Measurements from ENCODE around the gene PRDM12. TPM values are rescaled to one million over a fixed set of nuclear protein-coding genes. Genes with fewer than 3 reads are reported as not detected.

The PRDM12 gene
- total RNA-seq, 2 experiments from 2014 or later, result not detected

DNA sequence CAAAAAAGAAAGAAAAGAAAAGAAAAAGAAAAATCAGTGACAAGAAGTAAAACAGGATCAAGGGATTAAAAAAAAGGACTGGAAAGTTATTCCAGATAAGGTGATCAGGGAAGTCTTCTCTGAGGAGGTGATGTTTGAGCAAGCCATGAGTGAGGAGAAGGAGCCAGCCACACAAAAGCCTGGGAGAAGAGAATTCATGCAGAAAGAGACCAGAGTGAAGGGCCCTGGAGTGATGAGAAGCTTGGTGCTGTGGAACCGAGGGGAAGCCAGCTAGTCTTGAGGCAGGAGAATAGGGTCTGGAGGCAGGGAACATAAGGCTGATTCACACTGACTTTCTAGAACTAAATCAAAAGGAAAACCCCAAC lies 25.2 kb downstream of the PRDM12 start:
- Mint-ChIP-seq H3K27me3 (peaks cover 4% of the 10 kb centered on the region), H3K9me3 (peaks cover 1% of the 10 kb centered on the region), H3K4me3 (no peak overlapping the region), H3K4me1 (peaks cover 10% of the 10 kb centered on the region), H3K27ac (no peak overlapping the region), H3K36me3 (peaks cover 8% of the 10 kb centered on the region)
- DNase-seq, result no peak

DNA sequence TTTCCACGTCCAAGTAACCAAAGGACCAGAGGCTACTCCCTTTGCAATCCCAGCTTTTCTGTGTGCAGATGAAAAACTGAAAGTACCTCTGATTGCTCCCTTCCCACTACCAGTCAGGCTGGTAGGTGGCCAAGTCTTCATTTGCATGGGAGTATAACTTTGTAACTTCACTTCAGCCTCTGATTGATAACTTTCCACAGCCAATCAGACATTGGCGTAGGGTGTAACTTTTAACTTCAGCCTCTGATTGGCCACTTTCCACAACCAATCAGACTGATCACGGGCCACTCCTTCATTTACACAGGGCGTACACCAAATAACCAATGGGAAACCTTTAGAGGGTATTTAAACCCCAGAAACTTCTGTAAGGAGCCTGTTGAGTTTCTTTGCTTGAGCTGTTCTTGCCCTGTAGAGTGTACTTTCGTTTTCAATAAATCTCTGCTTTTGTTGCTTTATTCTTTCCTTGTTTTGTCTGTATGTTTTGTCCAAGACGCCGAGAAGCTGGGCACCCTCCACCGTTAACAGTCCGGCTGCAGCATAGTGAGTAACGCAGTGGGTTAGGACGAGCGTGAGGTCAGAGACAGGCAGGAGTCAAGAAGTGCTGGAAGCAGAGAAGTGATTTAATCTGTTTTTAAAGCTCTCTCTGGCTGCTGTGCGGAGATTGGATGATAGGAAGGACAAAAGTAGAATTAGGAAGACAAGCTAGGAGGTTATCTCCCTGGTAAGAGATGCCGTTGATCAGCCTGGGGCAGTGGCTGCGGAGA lies 25.7 kb downstream of the PRDM12 start:
- Mint-ChIP-seq H3K4me1 (peaks cover 13% of the 10 kb centered on the region), H3K36me3 (peaks cover 13% of the 10 kb centered on the region), H3K27ac (no peak overlapping the region), H3K9me3 (peaks cover 1% of the 10 kb centered on the region), H3K27me3 (peaks cover 4% of the 10 kb centered on the region), H3K4me3 (no peak overlapping the region)
- DNase-seq, result no peak

DNA sequence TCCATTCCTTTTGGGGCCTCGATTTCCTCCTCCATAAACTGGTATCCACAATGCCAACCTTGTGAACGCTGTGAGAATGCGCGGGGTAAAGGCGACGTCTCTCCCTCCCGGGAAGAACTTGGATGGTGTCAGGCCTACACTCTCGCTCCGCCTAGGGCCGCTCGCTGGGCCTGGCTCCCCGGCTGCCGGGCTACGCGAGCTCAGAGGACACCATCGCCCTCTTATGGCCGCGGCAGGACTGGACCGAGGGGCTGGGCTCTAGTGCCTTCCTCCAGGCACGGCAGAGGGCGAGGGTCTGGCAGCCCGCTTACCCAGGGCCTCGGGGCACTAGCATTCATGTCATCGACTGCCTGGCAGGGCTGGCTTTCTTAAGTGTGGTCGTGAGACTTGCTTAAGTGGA lies 27.9 kb downstream of the PRDM12 start:
- Mint-ChIP-seq H3K9me3 (peaks cover 1% of the 10 kb centered on the region), H3K27ac (peak overlapping the region; percentile 14), H3K27me3 (peaks cover 4% of the 10 kb centered on the region), H3K4me3 (peak overlapping the region; percentile 96), H3K4me1 (peaks cover 25% of the 10 kb centered on the region), H3K36me3 (peaks cover 31% of the 10 kb centered on the region)
- peak; percentile 40 for DNase-seq

DNA sequence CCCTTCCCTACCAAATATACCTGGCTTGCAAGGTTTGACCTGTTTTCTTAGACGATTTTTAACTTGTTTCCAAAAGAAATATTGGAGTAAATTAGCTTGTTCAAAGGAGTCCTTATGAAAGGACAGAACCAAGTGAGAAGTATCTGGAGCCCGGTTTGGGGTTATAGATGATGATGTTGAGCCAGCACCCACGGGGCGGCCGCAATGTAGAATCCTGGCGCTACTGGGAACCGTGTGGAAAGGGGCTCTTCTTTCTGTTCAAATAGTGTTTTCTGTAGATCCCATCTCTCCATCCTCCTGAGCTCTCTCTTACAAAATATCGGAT lies 28.7 kb downstream of the PRDM12 start:
- DNase-seq, result no peak
- Mint-ChIP-seq H3K4me1 (peaks cover 26% of the 10 kb centered on the region), H3K27ac (peak overlapping the region; percentile 88), H3K27me3 (peaks cover 2% of the 10 kb centered on the region), H3K36me3 (peaks cover 33% of the 10 kb centered on the region), H3K4me3 (peak overlapping the region; percentile 96), H3K9me3 (peaks cover 1% of the 10 kb centered on the region)

DNA sequence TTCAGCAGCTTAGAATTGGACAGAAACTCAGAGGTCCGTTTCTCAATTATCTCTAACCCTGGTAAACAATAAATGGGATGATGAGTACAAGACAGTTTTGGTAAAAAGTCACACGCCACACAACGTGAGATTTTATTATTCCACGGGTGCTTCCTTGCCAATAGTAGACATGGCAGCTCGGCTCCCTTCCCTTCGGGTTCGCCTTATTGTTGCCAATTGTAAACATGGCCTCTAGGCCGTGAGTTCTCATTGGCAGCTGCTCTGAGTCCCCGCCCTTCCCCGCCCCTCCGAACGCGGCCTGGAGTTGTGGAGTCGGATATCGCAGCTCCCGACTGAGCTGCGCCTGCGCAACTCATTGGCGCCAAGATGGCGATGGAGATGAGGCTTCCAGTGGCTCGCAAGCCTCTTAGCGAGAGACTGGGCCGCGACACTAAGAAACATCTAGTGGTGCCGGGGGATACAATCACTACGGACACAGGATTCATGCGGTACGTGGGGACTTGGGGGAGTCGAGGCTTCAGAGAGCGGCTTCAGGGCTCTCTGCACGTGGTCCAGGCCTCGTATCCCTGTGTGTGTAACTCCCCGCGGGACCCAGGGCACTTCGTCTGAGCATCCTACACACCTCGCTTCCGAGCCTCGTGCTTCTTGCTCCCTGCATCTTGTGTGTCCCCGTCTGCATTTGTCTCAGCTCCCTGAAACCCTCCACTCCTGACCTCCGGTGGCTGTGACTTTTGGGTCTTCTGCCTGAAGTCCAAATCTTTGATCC lies 29.2 kb downstream of the PRDM12 start, which contains the start of gene EXOSC2:
EXOSC2 (plus strand) TSS at position 355 of the 766 bp plus-strand sequence; CDS start at position 367, 12 bp downstream.
- peaks cover 25% of the 10 kb centered on the region for H3K4me1 Mint-ChIP-seq
- DNase-seq, result peak; percentile 92
- H3K27ac Mint-ChIP-seq, result peak within 1 kb of the TSS; percentile 96
- H3K4me3 Mint-ChIP-seq, result peak within 1 kb of the TSS; percentile 96
- H3K27me3 Mint-ChIP-seq, result no peaks in the 10 kb centered on the region
- peaks cover 1% of the 10 kb centered on the region for H3K9me3 Mint-ChIP-seq
- H3K36me3 Mint-ChIP-seq, result peaks cover 33% of the 10 kb centered on the region

DNA sequence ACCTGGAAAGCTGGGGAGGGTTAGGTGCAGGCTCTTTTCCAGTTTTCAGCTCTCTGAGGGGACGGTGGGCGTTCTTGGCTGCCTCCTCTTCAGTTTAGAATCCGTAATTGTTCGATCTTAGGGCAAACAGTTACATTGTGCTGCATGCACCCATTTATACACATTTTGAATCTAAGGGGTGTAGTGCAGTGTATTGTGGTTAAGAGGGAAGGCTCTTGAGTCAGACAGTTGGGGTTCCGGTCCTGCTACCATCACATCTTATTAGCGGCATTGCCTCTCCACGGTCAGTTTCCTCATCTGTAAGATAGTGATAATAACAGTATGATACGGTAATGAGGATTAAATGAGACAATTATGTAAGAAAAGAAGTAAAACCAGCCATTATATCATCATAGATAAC lies 29.8 kb downstream of the PRDM12 start:
- Mint-ChIP-seq H3K27ac (peak overlapping the region; percentile 96), H3K9me3 (peaks cover 1% of the 10 kb centered on the region), H3K4me3 (peak overlapping the region; percentile 96), H3K27me3 (no peaks in the 10 kb centered on the region), H3K4me1 (peaks cover 28% of the 10 kb centered on the region), H3K36me3 (peaks cover 36% of the 10 kb centered on the region)
- no peak for DNase-seq

DNA sequence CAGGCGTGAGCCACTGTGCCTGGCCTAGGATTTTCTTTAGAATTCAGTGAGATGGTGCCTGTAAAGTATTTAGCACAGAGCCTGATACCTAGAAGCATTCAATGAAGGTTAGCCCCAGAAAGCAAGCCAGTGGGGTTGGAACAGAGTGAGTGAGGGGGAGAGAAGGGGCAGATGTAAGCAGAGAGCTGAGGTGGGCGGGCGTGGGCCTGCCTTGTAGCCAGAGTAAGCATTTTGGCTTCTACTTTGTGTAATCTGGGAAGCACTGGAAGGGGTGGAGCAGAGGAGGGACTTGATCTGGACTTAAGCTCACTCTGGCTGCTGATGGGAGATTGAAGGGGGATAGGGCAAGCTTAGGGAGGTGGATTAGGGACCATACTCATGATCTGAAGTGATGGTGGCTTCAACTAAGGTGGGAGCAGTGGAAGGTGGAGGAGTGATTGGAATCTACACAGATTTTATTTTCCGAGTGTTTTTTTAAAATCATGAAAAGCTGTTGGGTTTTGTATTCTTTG lies 31.8 kb downstream of the PRDM12 start:
- Mint-ChIP-seq H3K27me3 (no peaks in the 10 kb centered on the region), H3K27ac (no peak overlapping the region), H3K9me3 (peaks cover 1% of the 10 kb centered on the region), H3K4me1 (peaks cover 28% of the 10 kb centered on the region), H3K4me3 (peak overlapping the region; percentile 19), H3K36me3 (peaks cover 36% of the 10 kb centered on the region)
- DNase-seq, result no peak

DNA sequence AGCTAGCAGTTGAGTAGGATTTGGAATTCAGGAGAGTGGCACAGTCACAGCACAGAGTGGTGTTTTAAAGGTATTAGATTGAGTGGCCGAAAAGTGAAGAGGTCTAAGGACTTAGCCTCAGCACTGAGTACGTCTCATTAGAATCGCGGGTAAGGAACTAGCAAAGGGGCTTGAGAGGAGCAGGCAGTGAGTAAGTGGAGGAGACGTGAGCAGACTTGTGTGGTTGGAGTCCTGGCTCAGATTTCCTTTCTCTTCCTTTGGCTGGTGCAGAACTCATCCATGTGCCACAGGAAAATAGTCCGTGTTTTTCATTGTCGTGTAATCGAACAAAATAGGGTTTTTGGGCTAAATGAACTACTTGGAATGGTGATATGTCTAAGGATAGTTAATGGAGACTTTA lies 32.6 kb downstream of the PRDM12 start:
- Mint-ChIP-seq H3K9me3 (peaks cover 1% of the 10 kb centered on the region), H3K27me3 (no peaks in the 10 kb centered on the region), H3K4me3 (no peak overlapping the region), H3K4me1 (peaks cover 28% of the 10 kb centered on the region), H3K36me3 (peaks cover 37% of the 10 kb centered on the region), H3K27ac (no peak overlapping the region)
- no peak for DNase-seq

DNA sequence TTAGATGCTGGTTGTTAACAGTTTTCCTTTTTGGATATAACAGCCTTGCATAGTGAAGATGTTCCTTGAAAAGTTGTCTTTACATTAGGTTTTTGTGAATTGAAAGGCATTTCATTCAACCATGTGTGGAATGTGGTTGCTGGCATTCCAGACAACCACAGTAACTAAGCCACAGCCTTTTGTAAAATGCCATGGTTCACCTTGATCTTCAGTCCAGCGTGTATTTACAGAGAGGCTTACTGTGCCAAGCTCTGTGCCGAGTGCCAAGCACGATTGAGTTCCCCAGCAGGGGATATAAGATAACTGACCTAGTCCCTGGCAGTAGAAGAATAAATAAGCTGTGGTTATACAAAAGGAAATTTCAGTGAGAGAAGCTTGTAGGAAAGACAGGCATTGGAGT lies 34.1 kb downstream of the PRDM12 start:
- Mint-ChIP-seq H3K4me1 (peaks cover 23% of the 10 kb centered on the region), H3K4me3 (no peak overlapping the region), H3K9me3 (no peaks in the 10 kb centered on the region), H3K36me3 (peaks cover 45% of the 10 kb centered on the region), H3K27ac (no peak overlapping the region), H3K27me3 (no peaks in the 10 kb centered on the region)
- no peak for DNase-seq

DNA sequence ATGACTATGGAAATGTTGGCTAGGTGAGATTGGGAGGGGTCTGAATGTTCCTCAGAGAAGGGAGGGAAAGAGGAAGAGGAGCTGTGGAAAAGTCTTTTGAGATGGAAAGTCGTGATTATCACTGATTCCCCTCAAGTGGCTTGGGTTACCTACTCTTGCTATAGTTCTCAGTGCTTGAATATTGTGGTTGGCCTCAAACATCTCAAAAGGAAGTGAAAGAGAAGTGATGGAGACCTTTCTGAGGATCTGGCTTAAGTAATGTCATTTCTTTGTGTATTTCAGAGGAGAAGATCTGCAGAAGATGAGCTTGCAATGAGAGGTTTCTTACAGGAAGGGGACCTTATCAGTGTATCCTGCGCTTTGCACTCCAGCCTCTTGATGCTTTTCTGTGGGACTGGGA lies 34.7 kb downstream of the PRDM12 start:
- Mint-ChIP-seq H3K27ac (no peak overlapping the region), H3K36me3 (peaks cover 49% of the 10 kb centered on the region), H3K4me3 (no peak overlapping the region), H3K4me1 (peaks cover 23% of the 10 kb centered on the region), H3K9me3 (no peaks in the 10 kb centered on the region), H3K27me3 (no peaks in the 10 kb centered on the region)
- DNase-seq, result no peak

DNA sequence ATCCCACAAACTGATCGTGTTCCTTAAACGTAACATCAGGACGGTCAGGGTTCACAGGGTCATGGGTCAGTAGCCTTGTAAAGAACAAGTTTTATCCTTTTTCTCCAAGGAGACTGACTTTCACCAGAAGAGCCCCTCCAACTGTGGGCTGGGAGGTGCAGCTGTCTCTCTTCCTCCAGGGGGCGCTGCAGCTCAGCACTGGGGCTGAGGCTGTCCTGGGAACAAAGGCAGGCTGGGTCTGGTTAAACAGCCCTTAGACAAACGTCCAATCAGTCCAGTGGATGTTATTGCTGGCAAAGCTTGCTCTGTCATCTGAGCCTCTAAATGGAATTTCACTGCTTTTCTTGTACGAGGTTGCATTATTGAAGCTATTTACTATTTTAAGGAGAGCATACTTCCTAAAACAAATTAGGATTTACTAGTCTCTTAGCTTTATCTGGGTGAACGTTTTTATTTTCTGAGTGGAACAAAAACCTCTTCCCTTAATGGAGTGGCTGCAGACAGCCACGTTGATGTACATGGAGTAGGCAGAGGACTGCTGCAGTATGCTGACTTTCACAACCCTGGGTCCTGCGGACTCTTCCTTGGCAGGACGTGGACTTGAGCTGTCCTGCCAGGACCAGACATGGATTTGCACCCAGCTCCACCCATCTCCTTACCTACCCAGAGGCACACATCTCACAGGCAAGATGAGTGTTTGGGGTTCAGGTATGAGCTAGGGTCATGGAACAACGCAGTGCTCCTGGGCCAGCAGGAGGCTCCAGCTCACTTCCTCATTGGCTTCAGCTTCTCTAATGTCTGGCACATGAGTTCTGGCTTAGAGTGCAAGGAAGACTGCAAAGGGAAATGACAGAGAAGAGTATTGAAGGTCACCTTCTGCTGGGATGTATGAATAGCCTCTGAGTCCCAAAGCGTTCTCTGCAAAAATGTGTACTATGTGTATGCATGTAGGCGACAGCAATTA lies 36.9 kb downstream of the PRDM12 start:
- no peak overlapping the region for H3K4me3 Mint-ChIP-seq
- H3K27me3 Mint-ChIP-seq, result no peaks in the 10 kb centered on the region
- H3K36me3 Mint-ChIP-seq, result peaks cover 45% of the 10 kb centered on the region
- no peaks in the 10 kb centered on the region for H3K9me3 Mint-ChIP-seq
- H3K4me1 Mint-ChIP-seq, result peaks cover 16% of the 10 kb centered on the region
- H3K27ac Mint-ChIP-seq, result peak overlapping the region; percentile 57
- DNase-seq, result peak; percentile 73

DNA sequence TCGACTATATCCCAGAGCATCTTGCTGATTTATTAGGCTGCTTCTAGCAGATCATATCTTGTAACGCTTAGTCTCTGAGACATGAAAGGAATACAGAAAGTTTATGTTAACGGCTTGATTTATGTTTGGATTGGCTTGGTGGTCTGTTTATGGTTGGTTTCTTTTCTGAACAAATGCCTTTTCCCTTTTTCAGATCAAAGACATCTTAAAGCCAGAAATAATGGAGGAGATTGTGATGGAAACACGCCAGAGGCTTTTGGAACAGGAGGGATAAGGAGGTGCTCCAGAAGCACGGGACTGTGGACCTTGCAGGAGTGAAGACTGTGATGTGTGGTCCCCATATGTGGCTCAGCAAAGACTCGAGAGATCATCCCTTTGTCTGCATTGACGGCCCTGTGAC lies 39.1 kb downstream of the PRDM12 start:
- Mint-ChIP-seq H3K36me3 (peaks cover 33% of the 10 kb centered on the region), H3K4me3 (no peak overlapping the region), H3K4me1 (peaks cover 4% of the 10 kb centered on the region), H3K27me3 (no peaks in the 10 kb centered on the region), H3K9me3 (no peaks in the 10 kb centered on the region), H3K27ac (no peak overlapping the region)
- no peak for DNase-seq

DNA sequence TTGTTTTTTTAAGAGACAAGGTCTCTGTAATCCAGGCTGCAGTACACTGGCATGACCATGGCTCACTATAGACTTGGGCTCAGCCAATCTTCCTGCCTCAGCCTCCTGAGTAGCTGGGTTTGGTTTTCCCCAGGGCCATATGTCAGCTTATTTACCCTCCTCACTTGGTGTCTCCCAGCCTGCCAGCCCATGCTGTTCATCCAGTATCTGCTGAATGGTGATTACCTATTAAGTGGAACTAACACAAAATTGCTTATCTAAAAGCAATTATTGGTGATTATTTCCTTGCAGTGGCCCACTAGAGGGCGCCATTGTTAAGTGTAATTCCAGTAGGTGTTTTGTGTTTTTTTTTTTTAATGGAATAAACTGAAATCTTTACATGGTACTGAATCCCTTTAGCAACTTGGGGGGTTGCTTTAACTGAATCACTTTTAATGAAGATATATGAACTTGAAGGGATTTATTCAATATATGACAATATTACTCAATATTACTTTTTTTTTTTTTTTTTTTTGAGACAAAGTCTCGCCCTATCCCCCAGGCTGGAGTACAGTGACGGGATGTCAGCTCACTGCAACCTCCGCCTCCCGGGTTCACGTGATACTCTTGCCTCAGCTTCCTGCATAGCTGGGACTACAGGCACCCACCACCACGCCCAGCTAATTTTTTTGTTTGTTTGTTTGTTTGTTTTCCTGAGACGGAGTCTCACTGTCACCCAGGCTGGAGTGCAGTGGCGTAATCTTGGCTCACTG lies 43.0 kb downstream of the PRDM12 start:
- DNase-seq, result peak; percentile 47
- no peaks in the 10 kb centered on the region for H3K27me3 Mint-ChIP-seq
- peaks cover 26% of the 10 kb centered on the region for H3K36me3 Mint-ChIP-seq
- H3K27ac Mint-ChIP-seq, result peak overlapping the region; percentile 19
- no peak overlapping the region for H3K4me3 Mint-ChIP-seq
- H3K4me1 Mint-ChIP-seq, result peaks cover 1% of the 10 kb centered on the region
- no peaks in the 10 kb centered on the region for H3K9me3 Mint-ChIP-seq

DNA sequence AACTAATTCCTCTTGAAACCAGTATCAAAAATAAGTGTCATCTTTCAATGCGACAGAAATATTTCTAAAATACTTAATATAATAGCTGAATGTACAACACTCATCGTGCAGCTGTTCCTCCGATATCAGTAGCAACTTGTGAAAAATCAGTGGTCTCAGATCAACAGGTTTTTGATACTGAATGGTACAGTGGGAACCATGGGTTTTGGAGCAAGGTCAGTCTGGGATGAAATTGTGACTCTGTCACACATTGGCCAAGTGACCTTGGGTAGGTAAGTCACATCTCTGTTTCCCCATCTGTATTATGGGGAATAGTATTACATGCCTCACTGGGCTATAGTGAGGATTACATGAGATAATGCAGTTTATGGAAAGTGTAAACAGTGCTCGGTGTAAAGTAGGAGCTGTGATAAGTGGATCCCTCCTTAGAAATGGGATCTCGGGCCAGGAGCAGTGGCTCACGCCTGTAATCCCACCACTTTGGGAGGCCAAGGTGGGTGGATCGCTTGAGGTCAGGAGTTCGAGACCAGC lies 46.5 kb downstream of the PRDM12 start:
- DNase-seq, result no peak
- no peak overlapping the region for H3K4me3 Mint-ChIP-seq
- H3K27me3 Mint-ChIP-seq, result no peaks in the 10 kb centered on the region
- H3K36me3 Mint-ChIP-seq, result peaks cover 4% of the 10 kb centered on the region
- no peaks in the 10 kb centered on the region for H3K9me3 Mint-ChIP-seq
- H3K27ac Mint-ChIP-seq, result no peak overlapping the region
- peaks cover 23% of the 10 kb centered on the region for H3K4me1 Mint-ChIP-seq
